ENCODE data around the gene COPZ1.

Gene COPZ1

GRCh38 chr12:54378796-54379397, 54.0 kb downstream of the COPZ1 start:
- Histone ChIP-seq H3K36me3 (ENCODE audit: control insufficient read depth, insufficient read depth, low read length) (peaks cover 11% of the 10 kb centered on the region), H3K4me1 (ENCODE audit: control insufficient read depth, insufficient read depth, low read length) (peaks cover 17% of the 10 kb centered on the region), H3K9me3 (ENCODE audit: control insufficient read depth, insufficient read depth, low read length) (no peaks in the 10 kb centered on the region), H3K9ac (ENCODE audit: low read depth, low read length) (no peak overlapping the region), H3K4me3 (ENCODE audit: low read depth, low read length) (peak overlapping the region; percentile 55), H3K27me3 (ENCODE audit: control insufficient read depth, insufficient read depth, low read length) (peaks cover 17% of the 10 kb centered on the region)

DNA sequence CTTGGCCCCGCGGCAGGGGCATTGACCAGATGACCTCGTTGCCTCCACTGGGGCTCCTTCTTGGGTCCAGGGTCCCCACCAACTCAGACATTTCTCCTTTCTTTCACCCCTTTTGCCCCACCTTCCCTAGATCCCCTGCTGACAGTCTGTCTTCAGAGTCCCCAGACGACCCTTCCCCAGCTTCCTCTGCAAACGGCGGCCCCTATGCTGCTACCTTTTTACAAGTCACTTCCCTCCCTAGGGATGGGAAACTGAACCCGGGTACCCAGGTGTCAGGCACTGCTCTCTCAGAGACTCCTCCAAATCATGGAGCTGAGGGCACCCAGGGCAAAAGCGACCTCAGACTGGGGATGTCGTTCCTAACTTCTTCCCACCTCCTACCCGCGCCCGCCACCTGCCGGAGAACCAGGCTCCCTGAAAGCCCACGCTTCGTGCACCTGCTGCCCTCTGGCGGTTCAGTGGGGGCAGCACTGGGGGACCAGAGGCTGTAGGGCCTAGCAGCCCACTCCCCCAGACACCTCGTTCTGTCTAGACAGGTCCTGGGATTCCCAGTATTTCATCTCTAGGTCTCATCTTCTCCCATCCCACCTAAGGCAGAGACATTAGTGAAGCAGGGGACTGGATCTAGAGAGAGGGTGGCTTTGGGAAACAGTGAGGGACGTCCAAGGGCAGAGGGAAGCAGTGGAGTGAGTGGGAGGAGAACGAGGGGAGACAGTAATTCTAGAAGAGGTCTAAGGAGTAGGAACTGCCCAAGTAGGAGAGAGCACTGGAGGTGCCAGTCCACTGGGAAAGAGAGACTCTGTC, 54.7 kb downstream of the COPZ1 start:
- Histone ChIP-seq H3K4me1 (ENCODE audit: control insufficient read depth, insufficient read depth, low read length) (peaks cover 19% of the 10 kb centered on the region), H3K4me3 (ENCODE audit: low read depth, low read length) (peak overlapping the region; percentile 55), H3K27me3 (ENCODE audit: control insufficient read depth, insufficient read depth, low read length) (peaks cover 17% of the 10 kb centered on the region), H3K9ac (ENCODE audit: low read depth, low read length) (no peak overlapping the region), H3K9me3 (ENCODE audit: control insufficient read depth, insufficient read depth, low read length) (no peaks in the 10 kb centered on the region), H3K36me3 (ENCODE audit: control insufficient read depth, insufficient read depth, low read length) (peaks cover 10% of the 10 kb centered on the region)

GRCh38 chr12:54381136-54381535, 56.2 kb downstream of the COPZ1 start:
- H3K27me3 ChIP-seq (ENCODE audit: control insufficient read depth, insufficient read depth, low read length) = peaks cover 17% of the 10 kb centered on the region
- no peaks in the 10 kb centered on the region for H3K9me3 ChIP-seq (ENCODE audit: control insufficient read depth, insufficient read depth, low read length)
- H3K36me3 ChIP-seq (ENCODE audit: control insufficient read depth, insufficient read depth, low read length) = peaks cover 8% of the 10 kb centered on the region
- no peak overlapping the region for H3K4me3 ChIP-seq (ENCODE audit: low read depth, low read length)
- no peak overlapping the region for H3K9ac ChIP-seq (ENCODE audit: low read depth, low read length)
- H3K4me1 ChIP-seq (ENCODE audit: control insufficient read depth, insufficient read depth, low read length) = peaks cover 31% of the 10 kb centered on the region

DNA sequence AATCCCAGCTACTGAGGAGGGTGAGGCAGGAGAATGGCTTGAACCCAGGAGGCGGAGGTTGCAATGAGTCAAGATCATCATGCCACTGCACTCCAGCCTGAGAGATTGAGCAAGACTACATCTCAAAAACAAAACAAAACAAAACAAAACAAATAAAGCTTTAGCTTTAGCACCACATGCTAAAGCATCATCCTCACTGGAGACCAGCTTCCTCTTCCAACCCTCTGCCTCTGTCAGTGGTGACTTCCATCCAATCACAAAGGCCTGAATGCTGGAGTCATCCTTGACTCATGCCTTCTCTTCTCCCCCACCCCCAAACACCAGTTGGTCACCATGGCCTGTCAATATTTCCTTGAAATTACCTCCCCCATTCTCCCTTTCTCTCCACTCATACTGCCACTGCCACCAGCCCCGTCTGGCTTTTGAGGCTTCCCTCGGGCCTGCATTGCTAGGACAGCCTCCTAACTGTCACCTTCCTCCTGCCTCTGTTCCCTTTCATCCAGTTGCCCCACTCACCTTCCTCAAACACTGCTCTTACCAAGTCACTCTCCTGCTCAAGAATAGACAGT, 58.2 kb downstream of the COPZ1 start:
- H3K27me3 ChIP-seq (ENCODE audit: control insufficient read depth, insufficient read depth, low read length) = peaks cover 6% of the 10 kb centered on the region
- no peaks in the 10 kb centered on the region for H3K9me3 ChIP-seq (ENCODE audit: control insufficient read depth, insufficient read depth, low read length)
- no peak overlapping the region for H3K9ac ChIP-seq (ENCODE audit: low read depth, low read length)
- H3K4me1 ChIP-seq (ENCODE audit: control insufficient read depth, insufficient read depth, low read length) = peaks cover 49% of the 10 kb centered on the region
- H3K4me3 ChIP-seq (ENCODE audit: low read depth, low read length) = no peak overlapping the region
- peaks cover 3% of the 10 kb centered on the region for H3K36me3 ChIP-seq (ENCODE audit: control insufficient read depth, insufficient read depth, low read length)

GRCh38 chr12:54384591-54385041, 59.7 kb downstream of the COPZ1 start, which contains the start of gene ZNF385A:
Gene ZNF385A, minus strand, starts transcription at chr12:54384733. Its CDS starts 219 bp downstream, at chr12:54384514.
- peaks cover 4% of the 10 kb centered on the region for H3K36me3 ChIP-seq (ENCODE audit: control insufficient read depth, insufficient read depth, low read length)
- no peaks in the 10 kb centered on the region for H3K27me3 ChIP-seq (ENCODE audit: control insufficient read depth, insufficient read depth, low read length)
- H3K9ac ChIP-seq (ENCODE audit: low read depth, low read length) = peak within 1 kb of the TSS; percentile 60
- no peaks in the 10 kb centered on the region for H3K9me3 ChIP-seq (ENCODE audit: control insufficient read depth, insufficient read depth, low read length)
- peak within 1 kb of the TSS; percentile 36 for H3K4me3 ChIP-seq (ENCODE audit: low read depth, low read length)
- peaks cover 56% of the 10 kb centered on the region for H3K4me1 ChIP-seq (ENCODE audit: control insufficient read depth, insufficient read depth, low read length)

- no peaks in the 10 kb centered on the region for H3K27me3 ChIP-seq (ENCODE audit: control insufficient read depth, insufficient read depth, low read length)
- peaks cover 56% of the 10 kb centered on the region for H3K4me1 ChIP-seq (ENCODE audit: control insufficient read depth, insufficient read depth, low read length)
- peak overlapping the region; percentile 36 for H3K4me3 ChIP-seq (ENCODE audit: low read depth, low read length)
- H3K9me3 ChIP-seq (ENCODE audit: control insufficient read depth, insufficient read depth, low read length) = no peaks in the 10 kb centered on the region
- peaks cover 2% of the 10 kb centered on the region for H3K36me3 ChIP-seq (ENCODE audit: control insufficient read depth, insufficient read depth, low read length)
- H3K9ac ChIP-seq (ENCODE audit: low read depth, low read length) = peak overlapping the region; percentile 37
Observed at GRCh38 chr12:54385251-54385914, 60.5 kb downstream of the COPZ1 start.

GRCh38 chr12:54386403-54387113, 61.6 kb downstream of the COPZ1 start:
- H3K36me3 ChIP-seq (ENCODE audit: control insufficient read depth, insufficient read depth, low read length) = peaks cover 2% of the 10 kb centered on the region
- H3K4me3 ChIP-seq (ENCODE audit: low read depth, low read length) = peak overlapping the region; percentile 12
- H3K9ac ChIP-seq (ENCODE audit: low read depth, low read length) = no peak overlapping the region
- H3K9me3 ChIP-seq (ENCODE audit: control insufficient read depth, insufficient read depth, low read length) = no peaks in the 10 kb centered on the region
- no peaks in the 10 kb centered on the region for H3K27me3 ChIP-seq (ENCODE audit: control insufficient read depth, insufficient read depth, low read length)
- peaks cover 56% of the 10 kb centered on the region for H3K4me1 ChIP-seq (ENCODE audit: control insufficient read depth, insufficient read depth, low read length)

DNA sequence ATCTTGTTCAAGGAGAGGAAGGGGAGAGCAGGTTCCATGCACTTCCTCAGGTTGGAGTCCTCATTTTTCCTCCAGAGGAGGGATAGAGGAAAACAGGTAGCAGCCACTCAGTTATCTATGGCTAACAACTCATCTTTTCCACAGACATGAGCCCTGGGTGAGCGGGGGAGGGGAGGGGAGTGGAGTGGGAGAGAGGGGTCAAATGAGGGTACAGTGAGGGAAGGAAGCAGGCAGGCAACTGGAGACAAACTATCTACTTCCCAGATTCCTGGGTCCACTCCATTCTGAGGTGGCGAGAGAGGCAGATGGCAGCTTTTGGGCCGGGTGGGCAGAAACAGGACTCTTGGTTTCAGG, 62.2 kb downstream of the COPZ1 start:
- Histone ChIP-seq H3K27me3 (ENCODE audit: control insufficient read depth, insufficient read depth, low read length) (no peaks in the 10 kb centered on the region), H3K4me3 (ENCODE audit: low read depth, low read length) (peak overlapping the region; percentile 18), H3K36me3 (ENCODE audit: control insufficient read depth, insufficient read depth, low read length) (peaks cover 2% of the 10 kb centered on the region), H3K9me3 (ENCODE audit: control insufficient read depth, insufficient read depth, low read length) (no peaks in the 10 kb centered on the region), H3K9ac (ENCODE audit: low read depth, low read length) (no peak overlapping the region), H3K4me1 (ENCODE audit: control insufficient read depth, insufficient read depth, low read length) (peaks cover 60% of the 10 kb centered on the region)

DNA sequence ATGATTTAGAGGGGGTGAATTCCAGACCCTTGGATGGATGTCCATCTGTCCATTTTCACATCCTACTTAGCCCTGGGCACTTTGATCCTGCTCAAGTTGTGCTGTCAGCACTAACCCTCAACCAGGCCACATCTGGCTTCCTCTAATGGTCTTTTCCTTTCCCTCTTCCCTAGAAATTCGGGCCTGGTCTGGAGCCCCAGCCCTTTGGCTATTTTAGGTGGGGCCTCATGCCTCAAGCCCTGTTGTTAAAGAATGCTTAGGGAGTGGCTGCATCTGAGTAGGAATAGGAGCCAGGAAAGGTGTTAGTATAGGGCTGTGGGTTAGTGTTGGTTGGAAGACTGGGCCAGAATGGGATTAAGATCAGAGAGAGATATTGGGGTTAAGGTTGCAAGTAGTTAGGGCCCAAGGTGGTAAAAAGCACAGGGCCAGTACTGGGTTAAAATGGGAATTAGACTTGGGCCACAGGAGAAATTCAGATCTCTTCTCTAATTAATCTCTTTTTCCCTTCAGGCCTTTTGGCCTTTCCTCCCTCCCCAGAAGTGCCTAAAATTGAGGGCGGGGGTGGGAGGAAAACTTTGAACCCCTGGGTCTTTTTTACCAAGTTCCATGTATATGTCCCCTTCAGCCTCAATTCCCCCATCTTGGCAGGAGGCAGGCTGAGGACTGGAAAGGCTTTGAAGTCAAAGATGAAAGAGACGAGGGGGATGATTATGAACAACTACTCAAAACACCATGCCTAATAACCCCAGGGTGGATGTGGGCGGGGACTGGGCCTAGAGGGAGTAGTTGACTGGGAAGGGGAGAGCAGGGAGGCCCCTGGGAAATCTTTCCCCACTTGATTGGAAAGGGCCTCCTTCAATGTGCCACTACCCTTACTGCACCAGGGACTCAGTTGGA, 63.6 kb downstream of the COPZ1 start:
- Histone ChIP-seq H3K4me1 (ENCODE audit: control insufficient read depth, insufficient read depth, low read length) (peaks cover 61% of the 10 kb centered on the region), H3K4me3 (ENCODE audit: low read depth, low read length) (peak overlapping the region; percentile 4)

GRCh38 chr12:54389134-54389508, 64.2 kb downstream of the COPZ1 start:
- Histone ChIP-seq H3K9me3 (ENCODE audit: control insufficient read depth, insufficient read depth, low read length) (no peaks in the 10 kb centered on the region), H3K9ac (ENCODE audit: low read depth, low read length) (no peak overlapping the region), H3K27me3 (ENCODE audit: control insufficient read depth, insufficient read depth, low read length) (peaks cover 7% of the 10 kb centered on the region), H3K4me1 (ENCODE audit: control insufficient read depth, insufficient read depth, low read length) (peaks cover 68% of the 10 kb centered on the region), H3K36me3 (ENCODE audit: control insufficient read depth, insufficient read depth, low read length) (peaks cover 2% of the 10 kb centered on the region), H3K4me3 (ENCODE audit: low read depth, low read length) (peak overlapping the region; percentile 72)

More for the DNA sequence above, 63.6 kb downstream of the COPZ1 start:
- Histone ChIP-seq H3K9ac (ENCODE audit: low read depth, low read length) (no peak overlapping the region), H3K9me3 (ENCODE audit: control insufficient read depth, insufficient read depth, low read length) (no peaks in the 10 kb centered on the region), H3K27me3 (ENCODE audit: control insufficient read depth, insufficient read depth, low read length) (peaks cover 7% of the 10 kb centered on the region), H3K36me3 (ENCODE audit: control insufficient read depth, insufficient read depth, low read length) (peaks cover 2% of the 10 kb centered on the region)

Measured in iPS-15b (cell line).